AG09309 (cell line): ENCODE data around the gene CDK8.

Experiments used
- DNase-seq: peaks from one replicate; pipeline ENCODE4 v3.0.0-alpha.2; 2010; ENCODE audit warnings: low read depth
- H3K4me3 ChIP-seq: 2 replicates; pipeline ENCODE4 v1.5.1; 2011; ENCODE audit warnings: mild to moderate bottlenecking, low read depth, low read length, moderate library complexity; ENCODE audit not compliant: control insufficient read depth
- CTCF ChIP-seq: IDR thresholded peaks from 2 replicates; pipeline ENCODE4 v1.5.1; 2011; ENCODE audit warnings: mild to moderate bottlenecking, low read depth, low read length, inconsistent platforms; ENCODE audit not compliant: insufficient read depth, control insufficient read depth; ENCODE audit errors: missing control alignments

The CDK8 gene

GRCh38 chr13:26342898-26343297 is 89.0 kb downstream of the CDK8 start:
- no peak overlapping the region for H3K4me3 ChIP-seq
- no peak for TF ChIP-seq CTCF
- no peak for DNase-seq

GRCh38 chr13:26343816-26344215 is 89.9 kb downstream of the CDK8 start:
- TF ChIP-seq CTCF: no peak
- no peak for DNase-seq

GRCh38 chr13:26344980-26345379 is 91.1 kb downstream of the CDK8 start:
- no peak for DNase-seq
- TF ChIP-seq CTCF: no peak
- no peak overlapping the region for H3K4me3 ChIP-seq

More at GRCh38 chr13:26343816-26344215, 89.9 kb downstream of the CDK8 start:
- H3K4me3 ChIP-seq: no peak overlapping the region

- TF ChIP-seq CTCF: no peak
- H3K4me3 ChIP-seq: no peak overlapping the region
- no peak for DNase-seq
Measured at GRCh38 chr13:26348966-26349365, 95.0 kb downstream of the CDK8 start.

- no peak for TF ChIP-seq CTCF
- DNase-seq: no peak
- H3K4me3 ChIP-seq: no peak overlapping the region
Measured at GRCh38 chr13:26362261-26362660, 108.3 kb downstream of the CDK8 start.

- no peak overlapping the region for H3K4me3 ChIP-seq
- DNase-seq: no peak
- TF ChIP-seq CTCF: no peak
Measured at GRCh38 chr13:26370553-26370952, 116.6 kb downstream of the CDK8 start.

- no peak for DNase-seq
- TF ChIP-seq CTCF: no peak
- H3K4me3 ChIP-seq: no peak overlapping the region
Measured at GRCh38 chr13:26372747-26373146, 118.8 kb downstream of the CDK8 start.
